ENCODE results near the gene MYO1D.

MYO1D gene

GRCh38 chr17:32810690-32811089, 66.2 kb downstream of the MYO1D start:
- no peak for DNase-seq

- DNase-seq: no peak
These were observed 69.3 kb downstream of the MYO1D start for GRCh38 chr17:32807577-32807976.

- DNase-seq: no peak
These were observed 70.3 kb downstream of the MYO1D start for GRCh38 chr17:32806646-32807045.

GRCh38 chr17:32805029-32805976, 71.6 kb downstream of the MYO1D start:
- peak; percentile 36 for DNase-seq

- DNase-seq: peak; percentile 25
These were observed 73.4 kb downstream of the MYO1D start for GRCh38 chr17:32803544-32803943.

GRCh38 chr17:32802306-32802705, 74.6 kb downstream of the MYO1D start:
- peak; percentile 4 for DNase-seq

- DNase-seq: no peak
These were observed 75.3 kb downstream of the MYO1D start for GRCh38 chr17:32801641-32802040.

GRCh38 chr17:32801193-32801592, 75.7 kb downstream of the MYO1D start:
- DNase-seq: no peak

- DNase-seq: no peak
These were observed 78.0 kb downstream of the MYO1D start for GRCh38 chr17:32798938-32799337.

GRCh38 chr17:32795339-32795979, 81.5 kb downstream of the MYO1D start:
- DNase-seq: peak; percentile 27

- DNase-seq: no peak
These were observed 82.2 kb downstream of the MYO1D start for GRCh38 chr17:32794533-32795246.

- DNase-seq: no peak
These were observed 83.1 kb downstream of the MYO1D start for GRCh38 chr17:32793841-32794240.

GRCh38 chr17:32792207-32792606, 84.7 kb downstream of the MYO1D start:
- no peak for DNase-seq

GRCh38 chr17:32786169-32786568, 90.8 kb downstream of the MYO1D start:
- no peak for DNase-seq

GRCh38 chr17:32784113-32784512, 92.8 kb downstream of the MYO1D start:
- no peak for DNase-seq

GRCh38 chr17:32783602-32784001, 93.3 kb downstream of the MYO1D start:
- peak; percentile 61 for DNase-seq

GRCh38 chr17:32780721-32781120, 96.2 kb downstream of the MYO1D start:
- DNase-seq: peak; percentile 23

GRCh38 chr17:32777922-32778321, 99.0 kb downstream of the MYO1D start:
- no peak for DNase-seq

GRCh38 chr17:32777436-32777835, 99.5 kb downstream of the MYO1D start:
- no peak for DNase-seq

- no peak for DNase-seq
These were observed 102.2 kb downstream of the MYO1D start for GRCh38 chr17:32774695-32775084.

GRCh38 chr17:32773856-32774694, 102.8 kb downstream of the MYO1D start:
- DNase-seq: peak; percentile 46

GRCh38 chr17:32772453-32773025, 104.4 kb downstream of the MYO1D start:
- DNase-seq: peak; percentile 16

Measured in fibroblast of upper back skin (primary cell).